ENCODE measurements around the gene PLCZ1.

The PLCZ1 gene

GRCh38 chr12:18676996-18677588 is 60.7 kb downstream of the PLCZ1 start:
- H3K27ac ChIP-seq: no peak overlapping the region
- no peak for TF ChIP-seq ZFX (IDR thresholded peaks at IDR 0.05; ENCODE audit: borderline replicate concordance)
- TF ChIP-seq, protein P1, sequence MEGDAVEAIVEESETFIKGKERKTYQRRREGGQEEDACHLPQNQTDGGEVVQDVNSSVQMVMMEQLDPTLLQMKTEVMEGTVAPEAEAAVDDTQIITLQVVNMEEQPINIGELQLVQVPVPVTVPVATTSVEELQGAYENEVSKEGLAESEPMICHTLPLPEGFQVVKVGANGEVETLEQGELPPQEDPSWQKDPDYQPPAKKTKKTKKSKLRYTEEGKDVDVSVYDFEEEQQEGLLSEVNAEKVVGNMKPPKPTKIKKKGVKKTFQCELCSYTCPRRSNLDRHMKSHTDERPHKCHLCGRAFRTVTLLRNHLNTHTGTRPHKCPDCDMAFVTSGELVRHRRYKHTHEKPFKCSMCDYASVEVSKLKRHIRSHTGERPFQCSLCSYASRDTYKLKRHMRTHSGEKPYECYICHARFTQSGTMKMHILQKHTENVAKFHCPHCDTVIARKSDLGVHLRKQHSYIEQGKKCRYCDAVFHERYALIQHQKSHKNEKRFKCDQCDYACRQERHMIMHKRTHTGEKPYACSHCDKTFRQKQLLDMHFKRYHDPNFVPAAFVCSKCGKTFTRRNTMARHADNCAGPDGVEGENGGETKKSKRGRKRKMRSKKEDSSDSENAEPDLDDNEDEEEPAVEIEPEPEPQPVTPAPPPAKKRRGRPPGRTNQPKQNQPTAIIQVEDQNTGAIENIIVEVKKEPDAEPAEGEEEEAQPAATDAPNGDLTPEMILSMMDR (IDR thresholded peaks at IDR 0.05): no peak

- no peak overlapping the region for H3K27ac ChIP-seq
- no peak for TF ChIP-seq ZFX (IDR thresholded peaks at IDR 0.05; ENCODE audit: borderline replicate concordance)
- TF ChIP-seq, protein P1 (IDR thresholded peaks at IDR 0.05): no peak
Measured at GRCh38 chr12:18676141-18676540, 61.7 kb downstream of the PLCZ1 start.

DNA sequence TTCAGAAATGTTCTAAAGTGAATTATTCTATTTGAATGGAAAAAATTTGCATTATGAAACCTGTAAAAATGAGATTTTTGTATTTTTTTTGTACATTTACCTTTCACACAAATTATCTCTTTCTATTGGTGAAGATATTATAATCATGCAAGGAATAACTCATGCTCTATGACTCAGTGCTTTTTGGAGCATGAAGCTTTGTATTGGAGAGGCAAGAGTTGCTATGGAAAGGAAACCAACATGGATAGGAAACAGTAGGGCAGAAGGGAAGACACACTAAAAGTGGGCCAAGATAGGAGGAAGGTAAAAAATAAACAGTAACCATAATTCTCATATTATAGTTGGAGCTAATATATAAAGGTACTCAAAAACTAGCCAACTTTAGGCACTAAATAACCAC is 79.0 kb downstream of the PLCZ1 start:
- TF ChIP-seq ZFX (IDR thresholded peaks at IDR 0.05; ENCODE audit: borderline replicate concordance): no peak
- TF ChIP-seq, protein P1 (IDR thresholded peaks at IDR 0.05): no peak
- H3K27ac ChIP-seq: no peak overlapping the region

- TF ChIP-seq, protein P1 (IDR thresholded peaks at IDR 0.05): no peak
- TF ChIP-seq ZFX (IDR thresholded peaks at IDR 0.05; ENCODE audit: borderline replicate concordance): no peak
Measured at GRCh38 chr12:18658179-18658578, 79.6 kb downstream of the PLCZ1 start.

DNA sequence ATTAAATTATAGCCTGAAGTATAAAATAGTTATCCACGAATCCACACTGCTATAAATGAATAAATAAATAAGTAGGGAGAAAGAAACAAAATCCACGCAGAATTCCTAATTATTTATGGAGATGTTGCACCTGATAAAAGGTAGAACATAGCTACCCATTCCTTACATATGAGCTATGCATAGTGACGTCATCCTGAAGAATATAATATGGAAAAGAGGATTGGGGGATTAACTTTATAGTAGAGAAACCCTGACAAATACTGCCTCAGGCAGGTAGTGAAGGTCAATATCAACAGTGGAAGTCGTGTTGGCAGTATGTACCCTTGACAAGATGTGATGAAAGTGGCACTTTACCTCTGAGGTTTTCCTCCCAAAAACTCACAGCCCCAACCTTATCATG is 82.5 kb downstream of the PLCZ1 start:
- TF ChIP-seq ZFX (IDR thresholded peaks at IDR 0.05; ENCODE audit: borderline replicate concordance): no peak
- TF ChIP-seq, protein P1 (IDR thresholded peaks at IDR 0.05): no peak
- H3K27ac ChIP-seq: no peak overlapping the region

More at GRCh38 chr12:18658179-18658578, 79.6 kb downstream of the PLCZ1 start:
- no peak overlapping the region for H3K27ac ChIP-seq

- no peak overlapping the region for H3K27ac ChIP-seq
Measured at GRCh38 chr12:18653465-18653864, 84.3 kb downstream of the PLCZ1 start.

DNA sequence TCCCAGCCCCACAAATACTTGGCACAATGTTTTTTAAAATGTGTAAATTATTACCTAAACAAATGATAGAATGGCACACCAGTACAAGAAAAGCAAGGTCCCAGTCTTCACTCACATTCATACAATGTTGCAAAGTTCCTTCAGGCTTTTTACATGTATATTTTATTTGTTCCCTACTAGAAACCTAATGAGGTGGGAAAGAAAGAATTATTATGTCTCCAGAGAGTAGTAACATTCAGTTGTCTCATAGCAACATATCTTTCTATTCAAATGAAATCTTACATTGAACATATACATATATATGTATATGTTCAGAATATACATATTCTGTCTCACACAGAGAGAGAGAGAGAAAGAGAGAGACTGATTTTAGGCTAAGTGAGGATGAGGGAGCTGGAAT is 85.2 kb downstream of the PLCZ1 start:
- H3K27ac ChIP-seq: no peak overlapping the region
- no peak for TF ChIP-seq ZFX (IDR thresholded peaks at IDR 0.05; ENCODE audit: borderline replicate concordance)
- TF ChIP-seq, protein P1 (IDR thresholded peaks at IDR 0.05): no peak

More at GRCh38 chr12:18653465-18653864, 84.3 kb downstream of the PLCZ1 start:
- no peak for TF ChIP-seq ZFX (IDR thresholded peaks at IDR 0.05; ENCODE audit: borderline replicate concordance)
- TF ChIP-seq, protein P1 (IDR thresholded peaks at IDR 0.05): no peak

All from 22Rv1 (cell line).